ENCODE measurements around the gene RCAN2. TPM values are rescaled to one million over a fixed set of nuclear protein-coding genes. Genes with fewer than 3 reads are reported as not detected.

Gene RCAN2
- total and polyA plus RNA-seq, 9 of the 15 experiments (the other 6 are each of a cell fraction or from before 2014, with no cell fraction given): 0.04 TPM; not detected in 8

GRCh38 chr6:46419576-46420002 is 71.7 kb downstream of the RCAN2 start:
- Histone ChIP-seq H3K79me2 (ENCODE audit: control insufficient read depth, insufficient read depth, low read length) (no peaks in the 10 kb centered on the region), H3K4me2 (ENCODE audit: insufficient read depth, low read length) (no peak overlapping the region), H3K27me3 (ENCODE audit: control insufficient read depth in 2 of 2, insufficient read depth in 2 of 2, low read length in 2 of 2) (no peaks in the 10 kb centered on the region), H3K9me3 (replicated peaks; ENCODE audit: control insufficient read depth, insufficient read depth, low read depth, low read length) (no peaks in the 10 kb centered on the region), H3K36me3 (ENCODE audit: control insufficient read depth, insufficient read depth, low read length) (no peaks in the 10 kb centered on the region), H3K27ac (ENCODE audit: extremely low read depth, low read depth, low read length) (no peak overlapping the region), H3K9ac (ENCODE audit: insufficient read depth in 1 of 2, low read depth in 2 of 2, low read length in 2 of 2) (no peak overlapping the region), H3K4me3 (no peak overlapping the region), H2AFZ (ENCODE audit: low read depth, low read length) (0 out of 2 replicates have a peak overlapping the region, but pooled peaks have one; percentile 19), H4K20me1 (replicated peaks; ENCODE audit: control insufficient read depth, insufficient read depth, low read length) (no peaks in the 10 kb centered on the region), H3K9me1 (ENCODE audit: control insufficient read depth, insufficient read depth, low read length) (no peaks in the 10 kb centered on the region), H3K4me1 (replicated peaks in 1 of 2; ENCODE audit: control insufficient read depth in 2 of 2, insufficient read depth in 2 of 2, low read length in 2 of 2) (no peaks in the 10 kb centered on the region)
- WGBS (ENCODE audit: insufficient coverage, low coverage, missing lambda C conversion rate): 3% methylated on average over 2 of the region's 2 CpGs
- intact Hi-C loops (cut with micrococcal nuclease) (loop anchor here (1.0 to 5.0 kb wide), 6 partner anchors 73 to 628 kb away; partner anchors contain the start of gene RCAN2), in situ Hi-C loops (cut with MboI) (loop anchor here (5.0 to 10.0 kb wide), 2 partner anchors 215 to 573 kb away; no protein-coding TSS in a partner anchor)
- CTCF ChIA-PET (ENCODE audit: low intra/inter-chr PET ratio): interaction anchor here (0.7 to 2.3 kb wide), 4 partner anchors 207 to 628 kb away, joined by 3 to 19 read pairs (median 7); no protein-coding TSS in a partner anchor
- FAIRE-seq: peak; percentile 84
- BruUV-seq (replicated peaks): no TSS peak
- peak; percentile 76; the same call in 2 of the 3 replicates for ATAC-seq
- peak; percentile 35 to 68 (median 44) for DNase-seq (ENCODE audit: extremely low read depth in 1 of 4, low spot score in 3 of 4)
- POLR2A ChIA-PET: no interaction called here
- TF ChIP-seq KLF13 (tag; IDR thresholded peaks at IDR 0.05; ENCODE audit: borderline replicate concordance, low read depth): no peak
- TF ChIP-seq, protein P1, sequence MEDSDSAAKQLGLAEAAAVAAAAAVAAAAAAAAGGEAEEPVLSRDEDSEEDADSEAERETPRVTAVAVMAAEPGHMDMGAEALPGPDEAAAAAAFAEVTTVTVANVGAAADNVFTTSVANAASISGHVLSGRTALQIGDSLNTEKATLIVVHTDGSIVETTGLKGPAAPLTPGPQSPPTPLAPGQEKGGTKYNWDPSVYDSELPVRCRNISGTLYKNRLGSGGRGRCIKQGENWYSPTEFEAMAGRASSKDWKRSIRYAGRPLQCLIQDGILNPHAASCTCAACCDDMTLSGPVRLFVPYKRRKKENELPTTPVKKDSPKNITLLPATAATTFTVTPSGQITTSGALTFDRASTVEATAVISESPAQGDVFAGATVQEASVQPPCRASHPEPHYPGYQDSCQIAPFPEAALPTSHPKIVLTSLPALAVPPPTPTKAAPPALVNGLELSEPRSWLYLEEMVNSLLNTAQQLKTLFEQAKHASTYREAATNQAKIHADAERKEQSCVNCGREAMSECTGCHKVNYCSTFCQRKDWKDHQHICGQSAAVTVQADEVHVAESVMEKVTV (CRISPR knock-in tag; IDR thresholded peaks at IDR 0.05): peak; percentile 93
- TF ChIP-seq, protein P2, sequence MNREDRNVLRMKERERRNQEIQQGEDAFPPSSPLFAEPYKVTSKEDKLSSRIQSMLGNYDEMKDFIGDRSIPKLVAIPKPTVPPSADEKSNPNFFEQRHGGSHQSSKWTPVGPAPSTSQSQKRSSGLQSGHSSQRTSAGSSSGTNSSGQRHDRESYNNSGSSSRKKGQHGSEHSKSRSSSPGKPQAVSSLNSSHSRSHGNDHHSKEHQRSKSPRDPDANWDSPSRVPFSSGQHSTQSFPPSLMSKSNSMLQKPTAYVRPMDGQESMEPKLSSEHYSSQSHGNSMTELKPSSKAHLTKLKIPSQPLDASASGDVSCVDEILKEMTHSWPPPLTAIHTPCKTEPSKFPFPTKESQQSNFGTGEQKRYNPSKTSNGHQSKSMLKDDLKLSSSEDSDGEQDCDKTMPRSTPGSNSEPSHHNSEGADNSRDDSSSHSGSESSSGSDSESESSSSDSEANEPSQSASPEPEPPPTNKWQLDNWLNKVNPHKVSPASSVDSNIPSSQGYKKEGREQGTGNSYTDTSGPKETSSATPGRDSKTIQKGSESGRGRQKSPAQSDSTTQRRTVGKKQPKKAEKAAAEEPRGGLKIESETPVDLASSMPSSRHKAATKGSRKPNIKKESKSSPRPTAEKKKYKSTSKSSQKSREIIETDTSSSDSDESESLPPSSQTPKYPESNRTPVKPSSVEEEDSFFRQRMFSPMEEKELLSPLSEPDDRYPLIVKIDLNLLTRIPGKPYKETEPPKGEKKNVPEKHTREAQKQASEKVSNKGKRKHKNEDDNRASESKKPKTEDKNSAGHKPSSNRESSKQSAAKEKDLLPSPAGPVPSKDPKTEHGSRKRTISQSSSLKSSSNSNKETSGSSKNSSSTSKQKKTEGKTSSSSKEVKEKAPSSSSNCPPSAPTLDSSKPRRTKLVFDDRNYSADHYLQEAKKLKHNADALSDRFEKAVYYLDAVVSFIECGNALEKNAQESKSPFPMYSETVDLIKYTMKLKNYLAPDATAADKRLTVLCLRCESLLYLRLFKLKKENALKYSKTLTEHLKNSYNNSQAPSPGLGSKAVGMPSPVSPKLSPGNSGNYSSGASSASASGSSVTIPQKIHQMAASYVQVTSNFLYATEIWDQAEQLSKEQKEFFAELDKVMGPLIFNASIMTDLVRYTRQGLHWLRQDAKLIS (CRISPR knock-in tag; IDR thresholded peaks at IDR 0.05): no peak
- peak; percentile 76; the same call in 1 of the 2 replicates for TF ChIP-seq REST (IDR thresholded peaks at IDR 0.05; ENCODE audit: borderline replicate concordance)
- no peak for TF ChIP-seq REST (CRISPR knock-in tag; IDR thresholded peaks at IDR 0.05; ENCODE audit: low read depth)

Data from K562 (cell line).